Activated effector memory CD4-positive, alpha-beta T cell treated with anti-CD3 and anti-CD28 coated beads, Interleukin-2, amount 50 U/mL, for 16 hours (primary cell): ENCODE measurements around the gene NCAM1.

Experiments used
- DNase-seq: peaks from one replicate; pipeline ENCODE4 v3.0.0-alpha.2; 2020

NCAM1 gene

DNA sequence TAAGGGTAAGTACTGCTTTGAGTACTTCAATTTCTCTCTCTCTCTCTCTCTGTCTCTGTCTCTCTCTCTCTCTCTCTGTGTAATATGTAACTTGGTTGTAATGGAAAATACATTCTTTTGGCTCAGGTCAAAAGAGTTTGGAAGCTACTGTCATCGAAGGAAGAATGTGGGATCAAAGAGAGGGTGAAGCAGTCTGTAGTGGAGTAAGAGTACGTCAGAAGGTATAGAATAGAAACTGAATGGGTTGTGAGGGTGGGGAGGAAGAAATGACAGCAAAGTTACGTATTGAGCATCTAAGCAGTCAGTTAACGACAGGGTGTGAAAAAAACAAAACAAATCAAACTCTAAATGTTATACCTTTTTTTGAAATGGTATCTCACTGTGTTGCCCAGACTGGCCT lies 10.0 kb downstream of the NCAM1 start:
- no peak for DNase-seq

DNA sequence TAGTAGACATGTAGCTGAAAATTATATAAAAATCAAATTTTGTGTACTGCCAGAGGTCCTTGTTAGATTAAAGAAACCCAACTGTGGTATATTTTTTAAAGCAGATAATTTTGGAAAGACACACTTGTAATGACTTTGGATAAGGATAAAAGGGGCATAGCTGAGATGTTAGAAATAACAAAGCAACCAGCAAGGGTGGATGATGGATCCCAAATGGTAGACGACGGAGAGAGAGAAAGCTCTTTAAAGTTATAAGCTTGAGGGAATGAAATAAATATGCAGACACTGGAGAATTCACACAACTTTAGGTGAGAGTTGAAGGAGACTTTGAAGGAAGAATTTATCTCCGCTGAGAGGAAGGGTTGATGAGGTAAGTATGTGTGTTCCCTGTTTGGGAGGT lies 10.6 kb downstream of the NCAM1 start:
- no peak for DNase-seq

DNA sequence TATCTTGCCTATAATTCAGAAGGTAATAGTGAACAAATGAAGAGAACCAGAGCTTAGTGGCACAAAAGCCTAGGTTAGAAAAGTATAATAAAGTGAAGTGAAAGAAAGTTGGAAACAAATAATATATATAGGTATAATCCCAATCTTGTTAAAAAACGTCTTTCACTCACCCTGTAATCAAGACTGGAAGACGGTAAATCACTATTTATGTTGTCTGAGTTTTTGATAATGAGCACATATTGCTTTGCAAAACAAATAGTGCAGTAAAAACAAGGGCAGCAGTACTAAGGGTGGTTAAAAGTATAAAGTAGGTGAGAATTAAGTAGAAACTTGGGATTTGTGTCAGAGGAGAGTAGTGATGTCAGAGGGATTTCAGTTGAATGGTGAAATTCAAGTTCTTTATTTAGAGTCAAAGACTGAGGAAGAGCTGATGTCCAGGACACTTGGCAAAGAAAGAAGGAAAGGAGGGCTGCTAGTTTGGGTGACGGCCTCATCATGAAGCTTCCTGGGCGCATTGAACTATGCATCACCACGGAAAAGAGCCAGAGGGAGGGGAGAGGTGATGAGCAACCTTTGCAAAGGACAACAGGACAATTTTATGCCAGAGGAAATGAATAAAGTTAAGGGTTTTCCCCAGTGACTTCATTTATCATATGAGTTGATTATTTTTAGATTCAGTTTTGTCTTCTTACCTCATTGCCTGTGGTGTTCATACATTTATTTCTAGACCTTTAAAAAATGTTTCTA lies 11.4 kb downstream of the NCAM1 start:
- no peak for DNase-seq

DNA sequence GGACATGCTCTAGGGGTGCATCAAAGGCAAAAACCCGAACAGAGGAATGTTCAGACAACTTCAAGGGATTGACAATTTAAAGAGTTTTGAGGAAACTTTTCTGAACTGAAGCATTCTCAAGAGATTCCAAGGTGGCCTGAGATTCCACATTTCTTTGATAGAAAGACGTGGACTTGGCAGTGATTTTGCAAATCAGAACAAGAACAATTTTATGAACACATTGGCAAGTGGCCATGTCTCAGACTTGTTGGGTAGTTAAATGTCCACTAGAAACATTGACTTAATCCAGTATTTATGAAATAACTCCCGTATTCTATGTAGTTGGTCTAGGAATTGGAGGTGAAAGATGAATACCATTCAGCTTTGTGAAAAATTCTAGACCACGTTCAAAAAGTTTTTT lies 13.8 kb downstream of the NCAM1 start:
- DNase-seq = no peak

DNA sequence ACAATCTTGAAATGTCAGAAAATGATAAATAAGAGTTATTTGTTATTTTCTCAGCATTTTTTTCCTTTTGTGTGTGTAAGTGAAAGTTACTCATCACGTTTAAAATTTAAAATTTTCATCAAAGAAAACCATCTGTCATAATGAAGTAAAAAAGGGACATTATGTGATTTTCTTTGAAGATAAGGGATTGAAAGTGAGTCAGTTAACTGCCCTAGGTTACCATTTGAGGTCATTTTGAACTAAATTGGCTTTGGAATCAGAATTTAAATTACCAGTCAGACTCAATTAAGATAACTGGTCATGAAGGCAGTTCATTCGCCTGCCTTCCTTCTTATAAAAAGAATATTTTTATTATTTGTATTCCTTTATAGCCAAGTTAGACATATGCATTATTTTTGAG lies 14.3 kb downstream of the NCAM1 start:
- DNase-seq = no peak

DNA sequence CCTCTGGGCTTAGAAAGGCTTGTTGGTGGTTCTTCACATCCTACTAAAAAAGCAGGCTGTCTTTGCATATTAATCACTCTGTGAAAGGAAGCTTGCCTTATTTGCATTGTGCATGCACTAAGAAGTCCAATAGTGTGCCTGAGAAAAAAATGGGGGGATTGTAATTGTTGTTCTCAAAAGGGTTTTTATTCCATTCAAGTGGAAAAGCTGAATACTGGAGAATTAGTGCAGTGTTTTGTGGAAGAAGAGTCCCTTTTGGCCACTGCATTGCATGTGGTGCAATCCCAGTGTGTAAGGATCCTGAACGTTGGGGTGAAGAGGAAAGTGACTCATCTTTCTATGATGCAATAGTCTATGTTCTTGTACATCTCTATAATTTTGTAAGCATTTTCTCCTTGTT lies 16.5 kb downstream of the NCAM1 start:
- no peak for DNase-seq

DNA sequence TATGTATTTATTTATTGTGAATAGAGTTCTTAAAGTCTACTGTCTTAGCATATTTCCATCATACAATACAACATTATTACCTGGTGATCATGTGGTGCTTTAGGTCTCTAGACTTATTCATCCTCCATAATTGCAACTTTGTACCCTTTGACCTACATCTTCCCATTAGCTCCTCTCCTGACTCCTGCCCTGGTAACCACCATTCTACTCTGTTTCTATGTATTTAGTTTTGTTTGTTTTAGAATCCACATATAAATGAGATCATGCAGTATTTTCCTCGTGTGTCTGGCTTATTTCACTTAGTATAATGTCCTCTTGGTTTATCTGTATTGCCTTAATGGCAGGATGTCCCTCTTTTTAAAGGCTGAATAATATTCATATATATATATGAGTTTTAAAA lies 22.7 kb downstream of the NCAM1 start:
- no peak for DNase-seq

DNA sequence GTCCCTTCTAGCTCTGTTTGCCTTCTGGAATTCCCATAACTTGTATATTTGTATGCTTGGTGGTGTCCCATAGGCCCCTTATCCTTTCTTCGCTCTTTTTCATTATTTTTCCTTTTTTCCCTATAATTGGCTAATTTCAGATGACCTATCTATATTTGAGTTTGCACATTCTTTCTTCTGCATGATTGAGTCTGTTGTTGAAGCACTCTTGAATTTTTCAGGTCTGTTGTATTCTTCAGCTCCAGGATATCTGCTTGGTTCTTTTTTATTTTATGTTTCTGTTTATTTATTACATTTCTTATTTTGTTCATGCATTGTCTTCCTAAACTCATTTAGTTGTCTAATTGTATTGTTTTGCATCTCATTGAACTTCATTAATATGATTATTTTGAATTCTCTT lies 28.0 kb downstream of the NCAM1 start:
- no peak for DNase-seq

DNA sequence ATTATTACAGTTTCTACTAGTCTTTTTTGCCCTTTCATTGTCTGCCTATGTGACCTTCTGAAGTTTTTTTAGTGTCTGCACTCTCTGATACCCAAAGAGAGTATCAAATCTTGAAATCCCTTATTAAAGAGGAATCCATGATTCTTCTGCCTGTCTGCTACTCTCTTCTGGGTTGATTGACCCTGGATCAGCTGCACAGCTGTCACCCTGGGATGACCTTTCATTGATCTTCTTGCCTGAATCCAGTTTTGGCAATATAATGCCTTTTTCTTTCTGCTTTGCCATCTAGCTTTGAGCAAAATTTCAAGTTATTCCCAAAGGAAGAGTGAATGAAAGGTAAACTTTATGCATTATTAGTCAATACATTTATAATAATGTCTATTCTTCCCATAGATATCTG lies 32.6 kb downstream of the NCAM1 start:
- no peak for DNase-seq

DNA sequence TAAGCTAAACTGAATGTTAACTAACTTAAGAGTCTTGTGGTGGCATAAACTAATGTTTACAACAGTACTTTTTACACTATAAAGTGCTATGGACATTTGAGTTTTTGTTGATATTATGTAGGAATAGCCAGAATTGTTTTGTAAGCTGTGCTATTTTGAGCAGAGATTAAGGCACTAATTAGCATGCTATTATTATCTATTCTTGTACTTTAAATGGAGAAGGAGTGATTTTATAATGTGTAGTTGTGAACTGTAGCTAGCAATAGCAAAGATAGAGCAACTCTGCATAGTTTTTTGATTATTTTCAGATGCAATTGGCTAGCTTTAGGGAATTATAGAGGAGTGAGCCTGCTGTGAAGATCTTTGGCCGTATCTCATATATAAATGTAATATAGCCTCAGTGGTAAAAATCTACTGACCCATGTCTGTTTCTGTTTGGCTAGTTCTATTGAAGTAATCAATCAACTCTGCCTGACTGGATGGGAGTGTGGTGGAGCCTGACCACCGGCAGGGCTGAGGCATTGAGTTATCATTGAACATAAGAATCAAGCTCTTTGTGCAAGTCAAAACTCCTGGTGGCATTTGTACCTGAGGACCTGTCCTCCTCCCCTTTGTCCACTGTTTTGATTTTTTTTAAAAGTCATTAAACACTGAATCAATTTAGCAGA lies 34.3 kb downstream of the NCAM1 start:
- no peak for DNase-seq

DNA sequence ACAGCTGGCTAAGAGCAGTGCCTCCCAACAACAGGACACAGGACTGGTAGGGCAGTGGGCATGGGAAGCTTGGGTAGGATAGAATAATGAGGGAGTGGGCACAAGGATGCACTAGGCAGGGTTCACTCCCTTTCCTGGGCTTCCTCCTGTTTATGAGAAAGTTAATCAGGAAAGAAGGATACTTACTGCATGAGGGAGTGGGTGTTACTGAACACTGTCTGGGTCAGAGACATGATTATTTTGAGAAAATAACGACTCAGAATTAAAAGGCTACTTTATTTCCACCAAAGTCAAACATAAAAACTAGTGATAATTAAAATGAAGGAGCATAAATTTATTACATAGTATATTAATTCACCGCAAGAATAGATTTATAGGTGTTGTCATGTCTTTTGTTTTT lies 35.8 kb downstream of the NCAM1 start:
- no peak for DNase-seq

DNA sequence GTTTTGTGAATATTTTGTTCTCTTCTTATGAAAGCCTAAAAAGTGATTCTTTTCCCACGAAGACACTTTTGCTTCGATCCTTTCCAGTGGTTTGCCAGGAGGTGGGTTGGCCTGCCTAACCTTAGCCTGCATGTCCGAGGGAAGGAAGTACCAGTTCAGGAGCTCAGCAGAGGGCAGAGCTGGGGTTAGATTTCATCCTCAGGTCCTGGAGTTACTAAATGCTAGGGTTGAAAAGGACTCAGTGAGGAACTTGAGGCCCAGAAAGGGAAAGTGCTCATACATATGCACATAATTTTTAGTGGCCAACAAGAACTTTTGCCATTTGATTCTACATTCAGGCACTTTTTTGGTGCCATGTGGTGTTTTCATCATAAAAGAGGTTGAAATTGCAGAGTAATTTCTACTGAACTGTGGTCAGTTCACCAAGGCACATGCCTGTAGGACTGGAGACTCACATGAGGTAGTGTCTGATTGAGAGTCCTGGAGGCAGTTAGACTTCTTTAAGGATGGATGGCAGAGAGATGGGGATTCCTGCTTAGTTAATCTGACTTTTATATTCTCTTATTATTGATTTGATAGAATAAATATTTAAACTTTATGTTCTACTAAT lies 36.7 kb downstream of the NCAM1 start:
- DNase-seq = no peak

DNA sequence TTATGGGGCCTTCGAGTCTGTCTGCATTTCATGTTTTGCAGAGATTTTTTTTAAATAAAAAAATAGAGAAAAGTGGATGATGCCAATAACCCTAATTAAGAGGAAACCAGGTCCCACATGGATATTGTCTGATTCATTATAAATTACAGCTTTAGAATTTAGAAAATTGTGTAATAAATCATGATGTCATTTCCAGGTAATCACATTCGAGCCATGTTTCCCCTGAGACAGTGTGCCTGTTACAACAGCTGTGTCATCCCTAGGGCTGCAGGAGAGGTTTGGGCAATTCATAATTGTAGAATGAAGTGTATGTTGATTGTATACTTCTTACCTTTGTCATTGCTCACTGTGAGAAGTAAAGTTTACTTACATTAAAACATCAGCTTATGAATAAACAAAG lies 38.3 kb downstream of the NCAM1 start:
- no peak for DNase-seq

DNA sequence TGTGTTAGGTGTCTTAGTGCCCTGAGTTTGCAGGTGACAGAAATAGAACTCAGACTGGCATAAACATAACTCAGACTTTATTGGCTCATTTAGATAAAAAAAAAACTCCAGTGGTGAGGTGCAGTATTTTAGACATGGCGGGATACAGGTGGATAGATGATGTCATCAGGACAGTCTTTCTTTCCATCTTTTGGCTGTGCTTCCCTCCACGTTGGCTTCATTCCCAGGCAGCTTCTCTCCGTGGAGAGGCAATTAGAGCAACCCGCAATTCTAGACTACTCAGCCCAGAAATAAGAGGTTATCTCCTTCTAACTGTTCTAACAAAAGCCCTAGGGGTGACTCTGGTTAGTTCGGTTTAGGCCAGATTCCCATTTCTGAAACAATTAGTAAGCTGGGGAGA lies 40.5 kb downstream of the NCAM1 start:
- DNase-seq = no peak

DNA sequence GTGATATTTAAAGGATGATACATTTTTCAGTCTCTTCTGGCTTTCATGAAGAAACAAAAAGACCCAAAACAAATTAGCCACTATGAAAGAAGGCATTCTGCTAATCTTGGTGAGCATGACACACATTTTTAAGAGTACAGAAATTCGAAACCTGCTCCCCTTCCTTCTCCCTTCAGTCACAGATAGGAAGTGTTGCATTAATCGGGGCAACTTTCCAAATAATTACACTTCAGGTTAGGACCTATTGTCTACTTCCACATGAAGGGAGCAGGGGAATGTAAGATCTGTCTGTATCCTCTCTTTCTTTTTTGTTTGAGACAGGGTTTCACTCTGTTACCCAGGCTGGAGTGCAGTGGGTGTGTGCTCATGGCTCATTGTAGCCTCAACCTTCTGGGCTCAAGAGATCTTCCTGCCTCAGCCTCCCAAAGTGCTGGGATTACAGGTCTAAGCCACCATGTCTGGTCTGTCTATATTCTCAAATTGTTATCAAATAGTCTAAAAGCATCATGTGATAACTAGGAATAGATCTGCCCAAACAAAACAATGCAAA lies 45.8 kb downstream of the NCAM1 start:
- no peak for DNase-seq

DNA sequence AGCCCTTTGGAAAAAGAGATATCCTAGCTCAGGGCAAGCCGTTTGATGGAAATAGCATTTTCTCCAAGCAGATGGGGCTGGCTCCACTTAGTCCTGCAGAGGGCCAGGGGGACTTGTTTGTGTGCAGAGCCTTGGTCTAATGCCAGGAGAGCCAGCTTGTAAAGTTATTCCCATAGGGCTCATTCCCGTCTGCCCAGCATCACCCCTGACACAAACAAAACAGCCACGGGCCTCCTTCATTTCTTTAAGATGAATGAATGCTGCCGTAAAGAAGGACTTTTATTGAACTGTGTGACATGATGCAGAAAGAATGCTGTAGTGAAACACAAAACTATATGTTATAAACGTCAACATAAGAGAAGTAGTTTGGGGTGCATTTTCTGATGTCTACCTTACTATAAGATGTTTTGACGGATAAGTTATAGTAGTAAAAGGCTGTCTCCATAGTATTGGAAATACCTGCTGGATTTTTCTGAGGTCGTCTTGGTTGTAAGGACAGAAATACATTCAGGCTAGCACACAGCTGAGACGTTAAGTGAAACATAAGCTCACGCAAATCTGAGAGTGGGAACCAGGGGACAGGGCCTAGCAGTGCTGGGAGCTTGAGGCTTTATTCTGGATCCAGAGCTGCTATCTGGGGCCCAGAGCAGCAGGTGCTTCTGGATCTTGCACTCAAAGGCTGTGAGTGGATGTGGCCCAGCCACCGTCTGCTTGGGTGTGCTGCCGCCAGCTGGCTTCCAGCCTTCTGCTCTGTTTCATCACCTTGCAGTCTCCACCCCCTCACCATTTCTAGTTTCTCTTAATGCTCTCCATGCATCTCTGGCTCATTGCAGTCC lies 53.3 kb downstream of the NCAM1 start:
- DNase-seq = no peak

DNA sequence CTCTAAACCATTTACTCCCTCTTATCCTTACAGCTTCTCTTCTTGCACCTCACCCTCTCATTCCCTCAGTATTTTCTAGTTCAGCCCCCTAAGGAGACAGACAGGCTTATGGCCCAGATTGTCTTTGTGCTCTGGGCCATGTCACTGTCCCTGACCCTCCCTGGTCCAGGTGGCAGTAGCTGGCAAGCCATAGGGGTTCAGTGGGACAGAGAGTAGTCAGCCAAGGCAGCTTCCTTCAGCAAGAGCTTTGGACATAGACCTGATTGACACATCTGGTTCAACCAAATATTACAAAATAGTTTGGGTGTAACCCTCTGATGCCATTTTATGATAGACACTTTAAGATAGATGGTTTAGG lies 53.9 kb downstream of the NCAM1 start:
- DNase-seq = no peak

DNA sequence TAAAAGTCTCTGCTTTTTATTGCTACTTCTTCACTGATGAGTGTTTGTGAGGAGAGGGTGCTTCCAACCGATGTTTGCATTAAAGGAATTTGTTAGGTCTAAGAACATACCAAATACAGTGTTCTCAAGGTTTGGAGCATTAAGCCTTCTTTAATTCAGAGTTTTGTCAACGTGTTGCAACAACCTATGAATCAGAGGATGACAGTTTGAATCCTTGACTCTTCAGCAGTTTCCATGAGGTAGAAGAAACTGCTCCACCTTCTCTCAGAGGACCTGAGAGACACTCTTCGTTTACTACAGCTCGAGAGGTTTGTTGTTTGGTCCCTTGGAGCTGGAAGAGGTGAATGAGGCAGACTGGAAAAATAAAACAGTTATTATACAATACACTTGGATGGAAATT lies 55.7 kb downstream of the NCAM1 start:
- DNase-seq = no peak

DNA sequence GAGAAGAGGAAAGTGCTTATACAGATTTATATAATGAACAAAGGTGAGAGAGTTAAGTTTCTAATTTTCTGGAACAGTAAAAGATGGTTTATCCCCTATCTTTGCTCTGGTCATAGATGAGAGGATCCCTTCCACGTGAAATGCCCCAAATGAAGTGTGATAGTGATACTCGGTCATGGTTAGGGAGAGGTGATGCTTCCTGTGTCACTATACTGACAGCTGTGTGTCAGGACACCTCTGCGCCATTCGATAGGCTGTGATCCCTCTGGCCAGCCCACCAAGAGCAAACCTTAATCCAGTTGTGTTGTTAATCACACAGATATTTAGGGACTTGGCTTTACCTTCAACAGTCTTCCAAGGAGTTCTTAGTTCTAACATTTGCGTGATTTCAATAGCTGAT lies 57.7 kb downstream of the NCAM1 start:
- no peak for DNase-seq

DNA sequence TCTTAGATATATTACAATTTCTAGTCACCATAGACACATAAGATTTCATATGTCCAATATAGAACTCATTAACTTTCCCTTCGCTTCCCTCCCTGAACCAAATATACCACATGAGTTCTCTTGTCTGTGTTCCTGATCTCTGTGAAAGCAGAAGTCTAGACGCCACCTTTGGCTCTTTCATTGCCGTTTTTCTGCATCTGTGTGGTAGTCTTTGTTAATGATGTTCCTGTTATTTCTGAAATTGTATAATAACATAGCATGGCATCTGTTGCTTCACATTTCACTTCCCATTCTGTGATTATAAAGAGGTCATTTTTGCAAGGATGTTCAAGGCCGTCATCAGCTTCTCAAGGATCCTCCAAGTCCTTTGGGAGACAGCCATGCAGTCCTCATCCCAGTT lies 58.5 kb downstream of the NCAM1 start:
- DNase-seq = no peak

DNA sequence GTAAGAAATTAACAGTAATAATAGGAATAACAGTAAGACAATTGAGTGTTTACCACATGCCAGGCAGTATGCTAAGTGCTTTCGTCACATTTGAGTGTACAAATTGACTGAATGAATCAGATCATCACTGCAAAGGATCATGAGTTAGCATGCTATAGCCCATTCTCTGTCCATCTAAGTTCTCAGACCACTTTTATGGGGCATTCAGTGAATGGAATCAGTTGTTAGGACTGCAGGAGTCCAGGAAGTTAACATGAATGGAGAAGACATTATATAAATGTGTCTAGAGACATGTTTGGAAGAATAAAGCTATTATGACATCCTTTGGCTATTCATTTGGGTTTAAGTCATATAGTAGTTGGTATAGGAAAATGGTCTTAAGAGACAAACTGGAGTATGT lies 59.9 kb downstream of the NCAM1 start:
- no peak for DNase-seq

DNA sequence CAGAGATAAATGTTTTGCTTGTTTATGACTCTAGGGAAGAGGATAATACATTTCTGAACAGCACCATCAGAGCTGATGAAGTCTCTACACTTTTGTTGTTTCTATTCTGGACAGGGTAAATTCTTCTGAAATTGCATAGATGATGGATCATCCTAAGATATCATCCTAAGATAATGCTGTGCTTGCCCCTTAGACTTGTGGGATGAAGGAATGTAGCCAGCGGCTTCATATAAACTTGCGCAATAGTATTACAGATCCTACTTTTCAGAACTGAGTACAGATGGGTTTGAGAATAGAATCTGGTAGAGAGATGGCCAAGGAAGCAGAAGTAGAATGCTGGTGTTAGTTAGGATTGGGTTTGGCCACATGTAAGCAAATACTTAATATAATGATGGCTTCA lies 61.0 kb downstream of the NCAM1 start:
- no peak for DNase-seq

DNA sequence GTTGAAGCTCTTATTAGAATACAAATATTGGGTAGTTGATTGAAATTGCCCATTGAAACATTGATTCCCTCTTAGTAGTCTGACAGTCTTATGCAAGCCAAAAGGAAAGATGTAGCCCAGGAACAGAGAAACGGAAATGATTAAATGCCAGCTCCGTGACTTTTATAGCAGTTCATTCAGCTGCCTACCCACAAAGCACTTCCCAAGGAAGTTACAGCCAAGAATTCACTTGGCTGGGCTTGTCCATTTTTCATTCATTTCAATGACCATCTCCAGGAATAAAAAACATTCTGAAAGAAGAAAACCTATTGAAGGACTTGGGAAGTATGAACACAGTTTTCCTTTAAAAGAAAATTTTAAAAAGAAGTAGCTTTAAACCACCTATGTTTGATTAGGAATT lies 62.0 kb downstream of the NCAM1 start:
- DNase-seq = no peak

DNA sequence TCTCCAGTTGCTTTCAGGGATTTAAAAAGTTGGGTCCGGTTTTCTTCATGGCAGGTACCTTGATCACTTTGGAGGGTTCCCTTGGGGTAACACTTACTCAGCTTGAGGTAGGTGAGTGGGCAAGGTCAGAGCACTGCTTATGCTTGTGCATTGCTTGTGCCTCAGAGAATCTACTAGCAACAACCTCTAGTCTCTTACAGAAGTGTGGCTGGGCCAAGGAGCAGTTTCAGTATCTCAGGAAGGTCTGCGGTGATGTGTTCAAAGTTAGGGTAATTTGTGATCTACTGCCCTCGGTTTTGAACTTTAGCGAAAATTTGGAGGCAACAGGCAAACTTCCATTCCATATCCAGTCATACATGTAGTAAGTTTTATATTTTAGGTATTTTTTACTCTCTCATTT lies 62.8 kb downstream of the NCAM1 start:
- no peak for DNase-seq
